ENCODE data around the gene KIR3DL2.

GRCh38 chr19:54881884-54882283 is 31.6 kb downstream of the KIR3DL2 start:
- TF ChIP-seq CTCF (IDR thresholded peaks at IDR 0.05) (no peak), EP300 (IDR thresholded peaks at IDR 0.05; ENCODE audit: borderline replicate concordance in 1 of 2, low read depth in 1 of 2, low read length in 1 of 2) (no peak), FOXM1 (IDR thresholded peaks at IDR 0.05; ENCODE audit: low read depth) (no peak), ELF1 (IDR thresholded peaks at IDR 0.05) (no peak), MXI1 (IDR thresholded peaks at IDR 0.05; ENCODE audit: low read depth, low read length) (no peak), TCF12 (IDR thresholded peaks at IDR 0.05) (no peak), USF2 (IDR thresholded peaks at IDR 0.05; ENCODE audit: borderline replicate concordance, low read depth, low read length) (no peak), EZH2phosphoT487 (IDR thresholded peaks at IDR 0.05; ENCODE audit: borderline replicate concordance, low read depth) (no peak), RFX5 (IDR thresholded peaks at IDR 0.05; ENCODE audit: low read length) (no peak), POLR2AphosphoS5 (IDR thresholded peaks at IDR 0.05; ENCODE audit: low read depth, low read length) (no peak), REST (IDR thresholded peaks at IDR 0.05; ENCODE audit: low read depth, low read length) (no peak), RAD21 (IDR thresholded peaks at IDR 0.05; ENCODE audit: low read length) (no peak), TEAD4 (IDR thresholded peaks at IDR 0.05; ENCODE audit: borderline replicate concordance, insufficient read depth) (no peak)
- TF ChIP-seq, protein P1, sequence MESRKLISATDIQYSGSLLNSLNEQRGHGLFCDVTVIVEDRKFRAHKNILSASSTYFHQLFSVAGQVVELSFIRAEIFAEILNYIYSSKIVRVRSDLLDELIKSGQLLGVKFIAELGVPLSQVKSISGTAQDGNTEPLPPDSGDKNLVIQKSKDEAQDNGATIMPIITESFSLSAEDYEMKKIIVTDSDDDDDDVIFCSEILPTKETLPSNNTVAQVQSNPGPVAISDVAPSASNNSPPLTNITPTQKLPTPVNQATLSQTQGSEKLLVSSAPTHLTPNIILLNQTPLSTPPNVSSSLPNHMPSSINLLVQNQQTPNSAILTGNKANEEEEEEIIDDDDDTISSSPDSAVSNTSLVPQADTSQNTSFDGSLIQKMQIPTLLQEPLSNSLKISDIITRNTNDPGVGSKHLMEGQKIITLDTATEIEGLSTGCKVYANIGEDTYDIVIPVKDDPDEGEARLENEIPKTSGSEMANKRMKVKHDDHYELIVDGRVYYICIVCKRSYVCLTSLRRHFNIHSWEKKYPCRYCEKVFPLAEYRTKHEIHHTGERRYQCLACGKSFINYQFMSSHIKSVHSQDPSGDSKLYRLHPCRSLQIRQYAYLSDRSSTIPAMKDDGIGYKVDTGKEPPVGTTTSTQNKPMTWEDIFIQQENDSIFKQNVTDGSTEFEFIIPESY (IDR thresholded peaks at IDR 0.05; ENCODE audit: borderline replicate concordance, low read depth) = no peak
